GM12878 (cell line): Measurements from ENCODE around the gene C4BPB. TPM values are rescaled to one million over a fixed set of nuclear protein-coding genes. Genes with fewer than 3 reads are reported as not detected.

Source experiments
- ATAC-seq: fragments of 200-7000 bp; cut with Tn5 transposase; 3 replicates; pipeline ENCODE4 v1.9.1; 2020; ENCODE audit warnings: mild to moderate bottlenecking, moderate library complexity
- BruUV-seq: library from RNA; stranded (reverse); fragments of 400-500 nt; replicated peaks from 2 replicates; lab custom pipeline; 2021; lab: Mats Ljungman, UMichigan
- CTCF ChIA-PET: fragments of 300-600 bp; sonication (Branson Sonifier 250); formaldehyde crosslinking; extraction: SDS; loops from one replicate; lab custom pipeline; 2021; ENCODE audit warnings: inconsistent platforms; lab: Yijun Ruan, JAX
- POLR2A ChIA-PET: fragments of 350-600 bp; formaldehyde crosslinking; extraction: SDS; loops from one replicate; lab custom pipeline; 2021; ENCODE audit warnings: inconsistent platforms; lab: Charles Lee
- RAD21 ChIA-PET: fragments of 300-600 bp; sonication (Branson Sonifier 250); formaldehyde crosslinking; loops from one replicate; lab custom pipeline; 2023; ENCODE audit warnings: antibody characterized with exemption; ENCODE audit not compliant: unreplicated experiment; lab: Charles Lee
- SMC1A ChIA-PET: fragments of 300-600 bp; sonication (Branson Sonifier 250); formaldehyde crosslinking; loops from one replicate; lab custom pipeline; 2023; ENCODE audit not compliant: unreplicated experiment, uncharacterized antibody; lab: Charles Lee
- DNase-seq: peaks from one replicate; pipeline ENCODE4 v3.0.0-alpha.2; 2011; ENCODE audit warnings: low read depth, low spot score
- FAIRE-seq: peaks from 3 replicates; lab custom pipeline; 2011; peaks lifted over from hg19 to GRCh38; lab: Jason Lieb, UNC
- H2AFZ ChIP-seq: 2 replicates; pipeline ENCODE4 v1.6.0; 2011; ENCODE audit warnings: low read depth, low read length, control low read depth; ENCODE audit not compliant: control insufficient read depth
- H3K27ac ChIP-seq: 2 replicates; pipeline ENCODE4 v1.5.1; 2011; ENCODE audit warnings: control low read depth; ENCODE audit not compliant: control insufficient read depth, insufficient read depth
- H3K27me3 ChIP-seq, 2 experiments: replicated peaks in 1 of 2; 2 replicates each; pipeline versions ENCODE4 v1.6.0 to v1.6.1; 2011; ENCODE audit warnings: low read length in 1 of 2; ENCODE audit not compliant: control insufficient read depth in 2 of 2, insufficient read depth in 2 of 2
- H3K36me3 ChIP-seq, 2 experiments: 2 replicates each; pipeline ENCODE4 v1.5.1; 2011; ENCODE audit warnings: low read length in 1 of 2; ENCODE audit not compliant: control insufficient read depth in 2 of 2, insufficient read depth in 2 of 2
- H3K4me1 ChIP-seq: 2 replicates; pipeline ENCODE4 v1.6.1; 2011; ENCODE audit warnings: mild to moderate bottlenecking, low read length, moderate library complexity, mixed read lengths; ENCODE audit not compliant: control insufficient read depth, insufficient read depth
- H3K4me2 ChIP-seq: 2 replicates; pipeline ENCODE4 v1.6.0; 2011; ENCODE audit warnings: control low read depth; ENCODE audit not compliant: control insufficient read depth, insufficient read depth
- H3K4me3 ChIP-seq: fragments of 200-600 bp; sonication (generic); 2 replicates; pipeline ENCODE4 v1.5.1; 2016
- H3K79me2 ChIP-seq: 2 replicates; pipeline ENCODE4 v1.6.0; 2011; ENCODE audit warnings: low read length; ENCODE audit not compliant: control insufficient read depth, insufficient read depth
- H3K9ac ChIP-seq: 2 replicates; pipeline ENCODE4 v1.8.0; 2011; ENCODE audit warnings: low read length, control low read depth, mixed read lengths; ENCODE audit not compliant: control insufficient read depth, insufficient read depth
- H3K9me3 ChIP-seq: replicated peaks from 3 replicates; pipeline ENCODE4 v1.5.1; 2011; ENCODE audit warnings: mild to moderate bottlenecking, low read length; ENCODE audit not compliant: control insufficient read depth, insufficient read depth
- H4K20me1 ChIP-seq: 2 replicates; pipeline ENCODE4 v1.6.0; 2011; ENCODE audit not compliant: control insufficient read depth, insufficient read depth
- DPF2 ChIP-seq: fragments of 450-650 bp; IDR thresholded peaks from 2 replicates; pipeline ENCODE4 v1.6.1; 2017; ENCODE audit warnings: mild to moderate bottlenecking
- HDAC6 ChIP-seq: fragments of 200-600 bp; sonication (generic); IDR thresholded peaks from one replicate; pipeline ENCODE4 v1.8.0; 2017; ENCODE audit warnings: antibody characterized with exemption; ENCODE audit not compliant: unreplicated experiment
- KLF5 ChIP-seq: fragments of 450-650 bp; IDR thresholded peaks from 2 replicates; pipeline ENCODE4 v1.6.1; 2014; ENCODE audit warnings: mild to moderate bottlenecking; ENCODE audit not compliant: partially characterized antibody
- NFYA ChIP-seq: IDR thresholded peaks from 2 replicates; pipeline ENCODE4 v1.6.1; 2011; ENCODE audit warnings: low read depth, mild to moderate bottlenecking, low read length, improper control_type of control experiment, borderline replicate concordance
- RB1 ChIP-seq: fragments of 450-650 bp; formaldehyde crosslinking; IDR thresholded peaks from 2 replicates; pipeline ENCODE4 v1.6.1; 2017; ENCODE audit warnings: mild to moderate bottlenecking, borderline replicate concordance
- RFX5 ChIP-seq: IDR thresholded peaks from 2 replicates; pipeline ENCODE4 v1.6.1; 2011; ENCODE audit warnings: low read depth, low read length, improper control_type of control experiment
- SMAD1 ChIP-seq: fragments of 450-650 bp; IDR thresholded peaks from 2 replicates; pipeline ENCODE4 v1.6.1; 2018; ENCODE audit warnings: mild to moderate bottlenecking, low read depth; ENCODE audit not compliant: partially characterized antibody
- ZZZ3 ChIP-seq: IDR thresholded peaks from 2 replicates; pipeline ENCODE4 v1.6.1; 2011; ENCODE audit warnings: low read depth; ENCODE audit not compliant: control insufficient read depth, insufficient read length
- whole genome bisulfite sequencing: methylation state at CpG from one replicate; pipeline ENCODE4 v1.1.6; 2016; ENCODE audit warnings: low lambda C conversion rate; ENCODE audit not compliant: insufficient replicate concordance, insufficient coverage; ENCODE audit errors: missing lambda C conversion rate; 5-methylcytosine and 5-hydroxymethylcytosine counted together
- in situ Hi-C: fragments of 300-500 bp; cut with MboI; formaldehyde crosslinking; loops from 9 replicates; pipeline ENCODE4 v1.14.3; 2018; ENCODE audit warnings: mixed read lengths
- intact Hi-C: fragments of 100-400 bp; cut with micrococcal nuclease; formaldehyde crosslinking; loops from one replicate; pipeline ENCODE4 v1.14.2; 2022; ENCODE audit not compliant: unreplicated experiment
- polyA plus RNA-seq, 11 experiments: library from polyadenylated mRNA; depleted of rRNA in 4 of 11; unstranded in 6 of 11; stranded (reverse) in 5 of 11; fragments of >200 nt; fragmentation: Nextera tagmentation in 4 of 11; fragmentation: Illumina TruSeq in 1 of 11; extraction: Ambion mirVana in 4 of 11; extraction: Trizol in 1 of 11; gene quantifications; 1 replicate in 1 of 11; 2 replicates in 10 of 11; pipeline versions ENCODE4 v1.2.1 to v1.2.3, GENCODE V29; 2011 to 2016; ENCODE audit warnings: inconsistent platforms in 2 of 11, missing spikeins in 2 of 11, low read depth in 1 of 11
- total RNA-seq, 4 experiments: library from RNA; depleted of rRNA in 3 of 4; stranded (reverse); fragments of >200 nt in 3 of 4; fragmentation: Illumina TruSeq in 1 of 4; extraction: Trizol in 1 of 4; gene quantifications; 2 replicates each; pipeline versions ENCODE4 v1.2.1 to v1.2.3, GENCODE V29; 2013 to 2021
- TF ChIP-seq, protein P1 (sequence below): fragments of 450-650 bp; formaldehyde crosslinking; IDR thresholded peaks from 2 replicates; pipeline ENCODE4 v1.4.0; 2020; ENCODE audit warnings: mild to moderate bottlenecking, moderate library complexity
- TF ChIP-seq, protein P2 (sequence below): IDR thresholded peaks from 2 replicates; pipeline ENCODE4 v1.6.1; 2012; ENCODE audit warnings: low read depth, low read length, improper control_type of control experiment

Gene C4BPB
- total and polyA plus RNA-seq, 10 of the 15 experiments (the other 5 are each of a cell fraction or from before 2014, with no cell fraction given): 0.31 to 1.2 (median 0.53) TPM; not detected in 1

DNA sequence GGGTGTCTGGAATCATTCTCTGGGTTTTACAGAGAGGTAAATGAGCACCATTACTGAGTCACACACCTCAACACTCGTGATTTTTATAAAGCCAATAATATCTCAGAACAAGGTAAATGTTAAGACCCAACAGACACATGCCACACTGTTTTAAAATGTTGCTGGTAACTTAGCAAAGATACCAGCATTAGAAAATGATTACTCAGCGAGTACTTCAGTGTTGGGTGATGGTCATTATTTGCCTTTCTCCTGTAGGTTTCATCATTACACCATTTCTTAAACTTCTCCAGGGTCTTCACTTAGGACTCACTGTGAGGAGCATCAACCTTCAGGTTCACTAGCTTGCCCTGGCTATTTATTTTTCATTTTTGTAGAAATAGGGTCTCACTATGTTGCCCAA, 6.9 kb upstream of the C4BPB start:
- ChIA-PET CTCF (interaction anchor here (0.7 to 8.3 kb wide), 6 partner anchors 7 to 418 kb away, joined by 3 to 154 read pairs (median 12); no protein-coding TSS in a partner anchor), SMC1A (interaction anchor here (1.3 to 7.3 kb wide), 5 partner anchors 27 to 417 kb away, joined by 3 to 69 read pairs (median 17); partner anchors contain the start of gene YOD1), RAD21 (interaction anchor here (3.6 kb wide), 1 partner anchor 323 kb away, joined by 54 read pairs; no protein-coding TSS in a partner anchor)
- H3K9ac ChIP-seq: no peak overlapping the region
- no peaks in the 10 kb centered on the region for H3K79me2 ChIP-seq
- no peaks in the 10 kb centered on the region for H4K20me1 ChIP-seq
- in situ Hi-C loops: no loop called here
- H3K9me3 ChIP-seq: no peaks in the 10 kb centered on the region
- FAIRE-seq (no peak), DNase-seq (no peak)
- H3K4me1 ChIP-seq: peaks cover 4% of the 10 kb centered on the region; the same call in 1 of the 2 replicates
- no peak overlapping the region for H3K27ac ChIP-seq
- no peak overlapping the region for H3K4me3 ChIP-seq
- no peaks in the 10 kb centered on the region for H3K36me3 ChIP-seq
- H2AFZ ChIP-seq: no peak overlapping the region
- WGBS: 38% methylated on average over 2 of the region's 2 CpGs
- TF ChIP-seq, protein P1, sequence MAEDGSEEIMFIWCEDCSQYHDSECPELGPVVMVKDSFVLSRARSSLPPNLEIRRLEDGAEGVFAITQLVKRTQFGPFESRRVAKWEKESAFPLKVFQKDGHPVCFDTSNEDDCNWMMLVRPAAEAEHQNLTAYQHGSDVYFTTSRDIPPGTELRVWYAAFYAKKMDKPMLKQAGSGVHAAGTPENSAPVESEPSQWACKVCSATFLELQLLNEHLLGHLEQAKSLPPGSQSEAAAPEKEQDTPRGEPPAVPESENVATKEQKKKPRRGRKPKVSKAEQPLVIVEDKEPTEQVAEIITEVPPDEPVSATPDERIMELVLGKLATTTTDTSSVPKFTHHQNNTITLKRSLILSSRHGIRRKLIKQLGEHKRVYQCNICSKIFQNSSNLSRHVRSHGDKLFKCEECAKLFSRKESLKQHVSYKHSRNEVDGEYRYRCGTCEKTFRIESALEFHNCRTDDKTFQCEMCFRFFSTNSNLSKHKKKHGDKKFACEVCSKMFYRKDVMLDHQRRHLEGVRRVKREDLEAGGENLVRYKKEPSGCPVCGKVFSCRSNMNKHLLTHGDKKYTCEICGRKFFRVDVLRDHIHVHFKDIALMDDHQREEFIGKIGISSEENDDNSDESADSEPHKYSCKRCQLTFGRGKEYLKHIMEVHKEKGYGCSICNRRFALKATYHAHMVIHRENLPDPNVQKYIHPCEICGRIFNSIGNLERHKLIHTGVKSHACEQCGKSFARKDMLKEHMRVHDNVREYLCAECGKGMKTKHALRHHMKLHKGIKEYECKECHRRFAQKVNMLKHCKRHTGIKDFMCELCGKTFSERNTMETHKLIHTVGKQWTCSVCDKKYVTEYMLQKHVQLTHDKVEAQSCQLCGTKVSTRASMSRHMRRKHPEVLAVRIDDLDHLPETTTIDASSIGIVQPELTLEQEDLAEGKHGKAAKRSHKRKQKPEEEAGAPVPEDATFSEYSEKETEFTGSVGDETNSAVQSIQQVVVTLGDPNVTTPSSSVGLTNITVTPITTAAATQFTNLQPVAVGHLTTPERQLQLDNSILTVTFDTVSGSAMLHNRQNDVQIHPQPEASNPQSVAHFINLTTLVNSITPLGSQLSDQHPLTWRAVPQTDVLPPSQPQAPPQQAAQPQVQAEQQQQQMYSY (CRISPR knock-in tag): no peak
- no peak for TF ChIP-seq RB1
- TF ChIP-seq DPF2: no peak
- TF ChIP-seq, protein P2, sequence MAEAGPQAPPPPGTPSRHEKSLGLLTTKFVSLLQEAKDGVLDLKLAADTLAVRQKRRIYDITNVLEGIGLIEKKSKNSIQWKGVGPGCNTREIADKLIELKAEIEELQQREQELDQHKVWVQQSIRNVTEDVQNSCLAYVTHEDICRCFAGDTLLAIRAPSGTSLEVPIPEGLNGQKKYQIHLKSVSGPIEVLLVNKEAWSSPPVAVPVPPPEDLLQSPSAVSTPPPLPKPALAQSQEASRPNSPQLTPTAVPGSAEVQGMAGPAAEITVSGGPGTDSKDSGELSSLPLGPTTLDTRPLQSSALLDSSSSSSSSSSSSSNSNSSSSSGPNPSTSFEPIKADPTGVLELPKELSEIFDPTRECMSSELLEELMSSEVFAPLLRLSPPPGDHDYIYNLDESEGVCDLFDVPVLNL: no peak
- TF ChIP-seq HDAC6: no peak
- no peak for TF ChIP-seq ZZZ3
- no peak for TF ChIP-seq KLF5
- no peak for TF ChIP-seq NFYA
- no peak for TF ChIP-seq RFX5
- no peak for TF ChIP-seq SMAD1
- TF ChIP-seq, all 136 proteins: peak for 0
- Histone ChIP-seq H3K27me3 (no peaks in the 10 kb centered on the region), H3K4me2 (no peak overlapping the region)
- POLR2A ChIA-PET: no interaction called here
- intact Hi-C loops: loop anchor here (5.0 kb wide), 1 partner anchor 240 kb away; the partner anchor contains the start of gene CD55
- BruUV-seq: no TSS peak
- ATAC-seq: no peak
